Ovary (tissue), 3 donors: ENCODE measurements around the gene PTPRG.

ENCODE experiments used
- CTCF ChIP-seq, 3 donors: fragments of 450-650 bp in 2 of 3; fragments of 200-600 bp in 1 of 3; IDR thresholded peaks; one replicate each; pipeline versions ENCODE4 v1.5.1 to v1.8.0; 2016 to 2022; ENCODE audit warnings: antibody characterized with exemption in 3 of 3, mild to moderate bottlenecking in 1 of 3
- EP300 ChIP-seq: sonication (generic); formaldehyde crosslinking; IDR thresholded peaks from one replicate; pipeline ENCODE4 v1.6.1; 2017; ENCODE audit warnings: antibody characterized with exemption
- POLR2A ChIP-seq: fragments of 450-650 bp; IDR thresholded peaks from one replicate; pipeline ENCODE4 v1.6.1; 2017; ENCODE audit warnings: antibody characterized with exemption, mild to moderate bottlenecking, moderate library complexity
- donor health status: DM: no; HTN: no; CAD: no.

- TF ChIP-seq CTCF (IDR thresholded peaks at IDR 0.05) = no peak
- no peak for TF ChIP-seq POLR2A
- TF ChIP-seq EP300 = no peak
These were observed 583.1 kb downstream of the PTPRG start for GRCh38 chr3:62144482-62144881.
